PC-3 (cell line): ENCODE measurements around the gene EIF4E1B. TPM values are rescaled to one million over a fixed set of nuclear protein-coding genes. Genes with fewer than 3 reads are reported as not detected.

Experiments
- ATAC-seq: fragments of 200-7000 bp; cut with Tn5 transposase; 2 replicates; pipeline ENCODE4 v1.9.1; 2020; ENCODE audit warnings: mild to moderate bottlenecking, moderate library complexity
- BruUV-seq: library from RNA; stranded (reverse); fragments of 400-500 nt; replicated peaks from 2 replicates; lab custom pipeline; 2021; lab: Mats Ljungman, UMichigan
- CTCF ChIA-PET: fragments of 300-600 bp; sonication (Branson Sonifier 250); formaldehyde crosslinking; loops from one replicate; lab custom pipeline; 2022; ENCODE audit warnings: antibody characterized with exemption; lab: Charles Lee
- POLR2A ChIA-PET: fragments of 300-600 bp; sonication (Branson Sonifier 250); formaldehyde crosslinking; loops from one replicate; lab custom pipeline; 2022; ENCODE audit warnings: antibody characterized with exemption; ENCODE audit not compliant: unreplicated experiment; lab: Charles Lee
- DNase-seq: peaks from one replicate; pipeline ENCODE4 v3.0.0-alpha.2; 2015
- H2AFZ ChIP-seq: fragments of 300-600 bp; sonication (generic); 2 replicates; pipeline ENCODE4 v1.6.0; 2016; ENCODE audit warnings: antibody characterized with exemption, low read length
- H3F3A ChIP-seq: fragments of 300-600 bp; sonication (generic); one replicate; pipeline ENCODE4 v1.6.0; 2017; ENCODE audit warnings: antibody characterized with exemption, low read length, control low read depth, mild to moderate bottlenecking; ENCODE audit not compliant: unreplicated experiment
- H3K27ac ChIP-seq: fragments of 300-600 bp; sonication (generic); 2 replicates; pipeline ENCODE4 v1.5.1; 2016; ENCODE audit warnings: mild to moderate bottlenecking, low read length
- H3K27me3 ChIP-seq: fragments of 300-600 bp; sonication (generic); 2 replicates; pipeline ENCODE4 v1.6.1; 2016; ENCODE audit warnings: low read length, mixed read lengths
- H3K36me3 ChIP-seq: fragments of 300-600 bp; sonication (generic); 2 replicates; pipeline ENCODE4 v1.6.1; 2016; ENCODE audit warnings: low read depth, mixed run types, low read length, mixed read lengths
- H3K4me1 ChIP-seq: fragments of 300-600 bp; sonication (generic); 2 replicates; pipeline ENCODE4 v1.5.1; 2016; ENCODE audit warnings: low read length; ENCODE audit not compliant: insufficient read depth
- H3K4me2 ChIP-seq: fragments of 300-600 bp; sonication (generic); 2 replicates; pipeline ENCODE4 v1.6.0; 2016; ENCODE audit warnings: low read length
- H3K4me3 ChIP-seq: fragments of 300-600 bp; sonication (generic); 2 replicates; pipeline ENCODE4 v1.5.1; 2016; ENCODE audit warnings: mild to moderate bottlenecking, low read length, mixed read lengths
- H3K79me2 ChIP-seq: fragments of 300-600 bp; sonication (generic); 2 replicates; pipeline ENCODE4 v1.6.1; 2017; ENCODE audit warnings: low read length, mixed read lengths
- H3K9ac ChIP-seq: fragments of 300-600 bp; sonication (generic); 2 replicates; pipeline ENCODE4 v1.6.0; 2016; ENCODE audit warnings: mild to moderate bottlenecking, low read length
- H3K9me2 ChIP-seq: fragments of 300-600 bp; sonication (generic); replicated peaks from 2 replicates; pipeline ENCODE4 v1.6.1; 2016; ENCODE audit warnings: mixed run types, low read length, mixed read lengths
- H3K9me3 ChIP-seq: fragments of 300-600 bp; sonication (generic); 2 replicates; pipeline ENCODE4 v1.6.1; 2016; ENCODE audit warnings: low read length, mixed read lengths
- H4K20me1 ChIP-seq: fragments of 300-600 bp; sonication (generic); 2 replicates; pipeline ENCODE4 v1.6.1; 2016; ENCODE audit warnings: low read length, mixed read lengths
- EZH2 ChIP-seq: fragments of 300-600 bp; sonication (generic); IDR thresholded peaks from one replicate; pipeline ENCODE4 v1.6.1; 2017; ENCODE audit warnings: antibody characterized with exemption, mild to moderate bottlenecking, low read length; ENCODE audit not compliant: unreplicated experiment
- EZH2phosphoT487 ChIP-seq: fragments of 300-600 bp; sonication (generic); IDR thresholded peaks from 2 replicates; pipeline ENCODE4 v1.6.1; 2018; ENCODE audit warnings: mild to moderate bottlenecking, antibody characterized with exemption, low read length, borderline replicate concordance
- intact Hi-C: fragments of 100-400 bp; cut with micrococcal nuclease; formaldehyde crosslinking; loops from 2 replicates; pipeline ENCODE4 v1.9.0; 2023
- total RNA-seq: library from RNA; depleted of rRNA; stranded (reverse); fragments of >200 nt; gene quantifications from 2 replicates; pipeline ENCODE4 v1.2.3, GENCODE V29; 2014
- TF ChIP-seq, protein P1 (sequence below): fragments of 300-600 bp; sonication (generic); conservative IDR thresholded peaks from 2 replicates; pipeline ENCODE4 v1.5.1; 2017; ENCODE audit warnings: antibody characterized with exemption, low read depth, mild to moderate bottlenecking, low read length

Gene EIF4E1B
- total RNA-seq, 1 experiment from 2014 or later, result not detected

- ATAC-seq (no peak), DNase-seq (no peak)
- no peaks in the 10 kb centered on the region for H3K9me2 ChIP-seq
- H3K27ac ChIP-seq, result no peak overlapping the region
- H3K4me1 ChIP-seq, result peaks cover 2% of the 10 kb centered on the region; the same call in 1 of the 2 replicates
- no peaks in the 10 kb centered on the region for H3K79me2 ChIP-seq
- no peaks in the 10 kb centered on the region; the same call in 1 of the 2 replicates for H3K36me3 ChIP-seq
- H3K4me3 ChIP-seq, result no peak overlapping the region
- H4K20me1 ChIP-seq, result no peaks in the 10 kb centered on the region
- H3K9me3 ChIP-seq, result no peaks in the 10 kb centered on the region
- no peak overlapping the region for H2AFZ ChIP-seq
- intact Hi-C loops, result no loop called here
- H3K9ac ChIP-seq, result no peak overlapping the region
- no peaks in the 10 kb centered on the region for H3K27me3 ChIP-seq
- ChIA-PET POLR2A (no interaction called here), CTCF (no interaction called here)
- no TSS peak for BruUV-seq
- no peaks in the 10 kb centered on the region for H3F3A ChIP-seq
- no peak overlapping the region for H3K4me2 ChIP-seq
- TF ChIP-seq EZH2, result no peak
- TF ChIP-seq, protein P1, sequence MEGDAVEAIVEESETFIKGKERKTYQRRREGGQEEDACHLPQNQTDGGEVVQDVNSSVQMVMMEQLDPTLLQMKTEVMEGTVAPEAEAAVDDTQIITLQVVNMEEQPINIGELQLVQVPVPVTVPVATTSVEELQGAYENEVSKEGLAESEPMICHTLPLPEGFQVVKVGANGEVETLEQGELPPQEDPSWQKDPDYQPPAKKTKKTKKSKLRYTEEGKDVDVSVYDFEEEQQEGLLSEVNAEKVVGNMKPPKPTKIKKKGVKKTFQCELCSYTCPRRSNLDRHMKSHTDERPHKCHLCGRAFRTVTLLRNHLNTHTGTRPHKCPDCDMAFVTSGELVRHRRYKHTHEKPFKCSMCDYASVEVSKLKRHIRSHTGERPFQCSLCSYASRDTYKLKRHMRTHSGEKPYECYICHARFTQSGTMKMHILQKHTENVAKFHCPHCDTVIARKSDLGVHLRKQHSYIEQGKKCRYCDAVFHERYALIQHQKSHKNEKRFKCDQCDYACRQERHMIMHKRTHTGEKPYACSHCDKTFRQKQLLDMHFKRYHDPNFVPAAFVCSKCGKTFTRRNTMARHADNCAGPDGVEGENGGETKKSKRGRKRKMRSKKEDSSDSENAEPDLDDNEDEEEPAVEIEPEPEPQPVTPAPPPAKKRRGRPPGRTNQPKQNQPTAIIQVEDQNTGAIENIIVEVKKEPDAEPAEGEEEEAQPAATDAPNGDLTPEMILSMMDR, result no peak
- TF ChIP-seq EZH2phosphoT487, result no peak
Measured at GRCh38 chr5:176583076-176583475, 47.4 kb upstream of the EIF4E1B start.

GRCh38 chr5:176587398-176587797, 43.1 kb upstream of the EIF4E1B start:
- H3F3A ChIP-seq, result no peaks in the 10 kb centered on the region
- DNase-seq, result no peak
- no peak for ATAC-seq
- no peaks in the 10 kb centered on the region; the same call in 1 of the 2 replicates for H3K36me3 ChIP-seq
- no peaks in the 10 kb centered on the region for H3K9me2 ChIP-seq
- no peaks in the 10 kb centered on the region for H3K27me3 ChIP-seq
- intact Hi-C loops, result no loop called here
- H2AFZ ChIP-seq, result no peak overlapping the region
- ChIA-PET POLR2A (no interaction called here), CTCF (no interaction called here)
- H3K79me2 ChIP-seq, result no peaks in the 10 kb centered on the region
- no peak overlapping the region for H3K27ac ChIP-seq
- BruUV-seq, result no TSS peak
- no peak overlapping the region for H3K4me3 ChIP-seq
- H3K9ac ChIP-seq, result no peak overlapping the region
- H3K9me3 ChIP-seq, result no peaks in the 10 kb centered on the region
- no peaks in the 10 kb centered on the region for H3K4me1 ChIP-seq
- TF ChIP-seq, protein P1, result no peak
- no peaks in the 10 kb centered on the region for H4K20me1 ChIP-seq
- H3K4me2 ChIP-seq, result no peak overlapping the region

- intact Hi-C loops, result no loop called here
- ATAC-seq, result no peak
- H3K4me3 ChIP-seq, result no peak overlapping the region
- POLR2A ChIA-PET, result no interaction called here
- H2AFZ ChIP-seq, result no peak overlapping the region
- no TSS peak for BruUV-seq
- H3K9me2 ChIP-seq, result no peaks in the 10 kb centered on the region
- no peaks in the 10 kb centered on the region for H4K20me1 ChIP-seq
- no peaks in the 10 kb centered on the region for H3K4me1 ChIP-seq
- TF ChIP-seq, protein P1, result no peak
- TF ChIP-seq EZH2 (no peak), EZH2phosphoT487 (no peak)
- H3K4me2 ChIP-seq, result no peak overlapping the region
- no peaks in the 10 kb centered on the region for H3K9me3 ChIP-seq
- no peak for DNase-seq
- no peaks in the 10 kb centered on the region for H3K27me3 ChIP-seq
- H3K9ac ChIP-seq, result no peak overlapping the region
- H3K36me3 ChIP-seq, result no peaks in the 10 kb centered on the region; the same call in 1 of the 2 replicates
- H3F3A ChIP-seq, result no peaks in the 10 kb centered on the region
- H3K27ac ChIP-seq, result no peak overlapping the region
- H3K79me2 ChIP-seq, result no peaks in the 10 kb centered on the region
- CTCF ChIA-PET, result no interaction called here
Measured at GRCh38 chr5:176588297-176588696, 42.2 kb upstream of the EIF4E1B start.
